Neuronal stem cell (in vitro differentiated cells): ENCODE results near the gene CTNNA1.

Source experiments
- DNase-seq: peaks from one replicate; pipeline ENCODE4 v3.0.0-alpha.2; 2013; ENCODE audit warnings: low spot score
- H2AFZ ChIP-seq: one replicate; pipeline ENCODE4 v1.6.1; 2013; ENCODE audit warnings: mild to moderate bottlenecking, low read length, inconsistent platforms
- H2AK5ac ChIP-seq: 2 replicates; pipeline ENCODE4 v1.6.1; 2013; ENCODE audit warnings: low read depth, mild to moderate bottlenecking, inconsistent platforms, low read length, moderate library complexity, mixed read lengths
- H2BK120ac ChIP-seq: 2 replicates; pipeline ENCODE4 v1.6.1; 2013; ENCODE audit warnings: low read depth, mild to moderate bottlenecking, inconsistent platforms, low read length, moderate library complexity, mixed read lengths
- H2BK12ac ChIP-seq: one replicate; pipeline ENCODE4 v1.6.1; 2013; ENCODE audit warnings: low read length, inconsistent platforms
- H2BK15ac ChIP-seq: 2 replicates; pipeline ENCODE4 v1.6.1; 2013; ENCODE audit warnings: mild to moderate bottlenecking, low read length, inconsistent platforms, mixed read lengths
- H2BK5ac ChIP-seq: one replicate; pipeline ENCODE4 v1.6.1; 2013; ENCODE audit warnings: inconsistent platforms, mild to moderate bottlenecking, low read length, moderate library complexity
- H3K14ac ChIP-seq: one replicate; pipeline ENCODE4 v1.6.1; 2013; ENCODE audit warnings: low read length, inconsistent platforms
- H3K18ac ChIP-seq: 2 replicates; pipeline ENCODE4 v1.6.1; 2013; ENCODE audit warnings: low read length, inconsistent platforms
- H3K23ac ChIP-seq: 2 replicates; pipeline ENCODE4 v1.6.1; 2013; ENCODE audit warnings: low read depth, mild to moderate bottlenecking, mixed read lengths, low read length, inconsistent platforms; ENCODE audit not compliant: poor library complexity
- H3K27ac ChIP-seq: replicated peaks from 3 replicates; pipeline ENCODE4 v1.5.1; 2013; ENCODE audit warnings: low read length, inconsistent platforms
- H3K27me3 ChIP-seq, 3 experiments: 2 replicates each; pipeline ENCODE4 v1.6.1; 2013; ENCODE audit warnings: low read length in 3 of 3, mild to moderate bottlenecking in 2 of 3, inconsistent platforms in 1 of 3, low read depth in 1 of 3, mixed read lengths in 1 of 3, moderate library complexity in 1 of 3; ENCODE audit not compliant: control insufficient read depth in 3 of 3, insufficient read depth in 3 of 3
- H3K36me3 ChIP-seq, 2 donors: replicated peaks in 1 of 2; 2 replicates each; pipeline ENCODE4 v1.6.1; 2013; ENCODE audit warnings: low read length in 2 of 2; ENCODE audit not compliant: control insufficient read depth in 2 of 2, insufficient read depth in 2 of 2
- H3K4ac ChIP-seq: 2 replicates; pipeline ENCODE4 v1.6.1; 2013; ENCODE audit warnings: inconsistent platforms, mild to moderate bottlenecking, low read length, moderate library complexity
- H3K4me1 ChIP-seq, 2 donors: 1 replicate in 1 of 2; 2 replicates in 1 of 2; pipeline ENCODE4 v1.6.1; 2013; ENCODE audit warnings: low read length in 2 of 2, low read depth in 1 of 2; ENCODE audit not compliant: control insufficient read depth in 2 of 2, insufficient read depth in 1 of 2
- H3K4me2 ChIP-seq: one replicate; pipeline ENCODE4 v1.6.1; 2013; ENCODE audit warnings: mild to moderate bottlenecking, low read length, inconsistent platforms; ENCODE audit not compliant: insufficient read depth, poor library complexity, severe bottlenecking
- H3K4me3 ChIP-seq, 2 donors: 2 replicates each; pipeline ENCODE4 v1.5.1; 2013; ENCODE audit warnings: low read length in 2 of 2, mild to moderate bottlenecking in 2 of 2, inconsistent platforms in 1 of 2, moderate library complexity in 1 of 2
- H3K79me1 ChIP-seq: one replicate; pipeline ENCODE4 v1.6.1; 2013; ENCODE audit warnings: low read depth, mild to moderate bottlenecking, inconsistent platforms, low read length, moderate library complexity
- H3K9ac ChIP-seq: one replicate; pipeline ENCODE4 v1.6.1; 2013; ENCODE audit warnings: mild to moderate bottlenecking, low read depth, low read length, inconsistent platforms; ENCODE audit not compliant: poor library complexity
- H3K9me3 ChIP-seq, 2 donors: replicated peaks in 1 of 2; 2 replicates each; pipeline versions ENCODE3 to v1.6.1; 2013; ENCODE audit warnings: low read length in 2 of 2, mild to moderate bottlenecking in 2 of 2, inconsistent platforms in 1 of 2, low read depth in 1 of 2, mixed read lengths in 1 of 2, moderate library complexity in 1 of 2; ENCODE audit not compliant: control insufficient read depth in 2 of 2, insufficient read depth in 1 of 2
- H4K8ac ChIP-seq: one replicate; pipeline ENCODE4 v1.6.1; 2013; ENCODE audit warnings: low read depth, mild to moderate bottlenecking, inconsistent platforms, low read length, moderate library complexity
- H4K91ac ChIP-seq: one replicate; pipeline ENCODE4 v1.6.1; 2013; ENCODE audit warnings: low read length, low read depth, mild to moderate bottlenecking, inconsistent platforms; ENCODE audit not compliant: poor library complexity
- WGBS, 2 donors: extraction: QIAGEN DNeasy Blood & Tissue Kit; methylation state at CpG; one replicate each; pipeline ENCODE4 v1.1.7; 2013; ENCODE audit warnings: missing lambda C conversion rate in 2 of 2, mixed read lengths in 1 of 2; ENCODE audit not compliant: insufficient read length in 2 of 2, insufficient replicate concordance in 1 of 2; ENCODE audit errors: extremely low coverage in 2 of 2; 5-methylcytosine and 5-hydroxymethylcytosine counted together

Gene CTNNA1

GRCh38 chr5:138967791-138968448, 214.7 kb downstream of the CTNNA1 start:
- Histone ChIP-seq H4K91ac (no peak overlapping the region), H4K8ac (no peak overlapping the region), H3K14ac (no peak overlapping the region), H3K4me2 (no peak overlapping the region), H3K27me3 (peaks cover 0 to 6% (median 0%) of the 10 kb centered on the region in 3 experiments), H2AK5ac (no peak overlapping the region), H3K23ac (no peak overlapping the region), H2BK120ac (no peak overlapping the region), H3K36me3 (no peaks in the 10 kb centered on the region), H3K4ac (no peak overlapping the region), H3K9ac (no peak overlapping the region), H3K27ac (no peak overlapping the region), H3K4me3 (no peak overlapping the region), H3K79me1 (no peaks in the 10 kb centered on the region), H2BK15ac (no peak overlapping the region), H3K18ac (no peak overlapping the region), H2BK5ac (no peak overlapping the region), H3K9me3 (no peaks in the 10 kb centered on the region), H2AFZ (no peak overlapping the region), H3K4me1 (peaks cover 30 to 45% of the 10 kb centered on the region in 2 donors), H2BK12ac (no peak overlapping the region)
- no CpG with 5 or more reads among the region's 10 CpGs for WGBS, 2 donors
- DNase-seq = no peak

GRCh38 chr5:138968601-138969000, 215.4 kb downstream of the CTNNA1 start:
- no peak overlapping the region for H4K91ac ChIP-seq
- no peak for DNase-seq
- no peak overlapping the region for H3K23ac ChIP-seq
- H3K14ac ChIP-seq = no peak overlapping the region
- peaks cover 0 to 6% (median 0%) of the 10 kb centered on the region in 3 experiments for H3K27me3 ChIP-seq
- H3K4ac ChIP-seq = no peak overlapping the region
- H2BK12ac ChIP-seq = no peak overlapping the region
- no peak overlapping the region for H2BK120ac ChIP-seq
- no peak overlapping the region for H2BK5ac ChIP-seq
- H3K4me3 ChIP-seq = no peak overlapping the region
- no peak overlapping the region for H3K4me2 ChIP-seq
- no peak overlapping the region for H4K8ac ChIP-seq
- H2BK15ac ChIP-seq = no peak overlapping the region
- no peak overlapping the region for H2AK5ac ChIP-seq
- H3K36me3 ChIP-seq = no peaks in the 10 kb centered on the region
- no peaks in the 10 kb centered on the region for H3K9me3 ChIP-seq
- H2AFZ ChIP-seq = no peak overlapping the region
- WGBS, 2 donors = no CpG with 5 or more reads among the region's 4 CpGs
- H3K9ac ChIP-seq = no peak overlapping the region
- no peaks in the 10 kb centered on the region for H3K79me1 ChIP-seq
- H3K18ac ChIP-seq = no peak overlapping the region
- no peak overlapping the region for H3K27ac ChIP-seq
- H3K4me1 ChIP-seq = peaks cover 25 to 38% of the 10 kb centered on the region in 2 donors

GRCh38 chr5:138969323-138970002, 216.2 kb downstream of the CTNNA1 start:
- H3K4me3 ChIP-seq = no peak overlapping the region

GRCh38 chr5:138972230-138972629, 219.0 kb downstream of the CTNNA1 start:
- DNase-seq = no peak
- H4K8ac ChIP-seq = no peak overlapping the region
- no peak overlapping the region for H3K27ac ChIP-seq
- no peaks in the 10 kb centered on the region for H3K27me3 ChIP-seq
- no peak overlapping the region for H3K18ac ChIP-seq
- no peak overlapping the region for H4K91ac ChIP-seq
- H2AFZ ChIP-seq = no peak overlapping the region
- H3K14ac ChIP-seq = no peak overlapping the region
- no peaks in the 10 kb centered on the region for H3K9me3 ChIP-seq
- H3K4me3 ChIP-seq = no peak overlapping the region
- no peak overlapping the region for H3K9ac ChIP-seq
- H3K36me3 ChIP-seq = no peaks in the 10 kb centered on the region
- H2BK5ac ChIP-seq = no peak overlapping the region
- no peak overlapping the region for H2AK5ac ChIP-seq
- no peak overlapping the region for H3K23ac ChIP-seq
- peaks cover 21 to 25% of the 10 kb centered on the region in 2 donors for H3K4me1 ChIP-seq
- H2BK15ac ChIP-seq = no peak overlapping the region
- H2BK12ac ChIP-seq = no peak overlapping the region
- H3K79me1 ChIP-seq = no peaks in the 10 kb centered on the region
- no peak overlapping the region for H3K4me2 ChIP-seq
- H2BK120ac ChIP-seq = no peak overlapping the region
- no CpG with 5 or more reads among the region's 1 CpG for WGBS, 2 donors
- H3K4ac ChIP-seq = no peak overlapping the region

More at GRCh38 chr5:138969323-138970002, 216.2 kb downstream of the CTNNA1 start:
- Histone ChIP-seq H3K27me3 (peaks cover 0 to 6% (median 0%) of the 10 kb centered on the region in 3 experiments), H2BK5ac (no peak overlapping the region), H3K9ac (no peak overlapping the region), H3K4me1 (peaks cover 28 to 38% of the 10 kb centered on the region in 2 donors), H3K23ac (no peak overlapping the region), H2BK12ac (no peak overlapping the region), H3K36me3 (no peaks in the 10 kb centered on the region), H3K79me1 (no peaks in the 10 kb centered on the region), H3K9me3 (no peaks in the 10 kb centered on the region), H2BK15ac (no peak overlapping the region), H2BK120ac (no peak overlapping the region), H3K4ac (no peak overlapping the region), H3K4me2 (no peak overlapping the region), H2AK5ac (peak overlapping the region; percentile 8), H4K91ac (no peak overlapping the region), H4K8ac (no peak overlapping the region), H3K27ac (no peak overlapping the region), H3K18ac (no peak overlapping the region), H3K14ac (no peak overlapping the region), H2AFZ (no peak overlapping the region)
- no peak for DNase-seq
- WGBS, 2 donors = no CpG with 5 or more reads among the region's 5 CpGs
